22Rv1 (cell line): ENCODE data around the gene TIE1.
A peak's percentile ranks its signal among the peaks of the same experiment; 100 is the strongest.

ENCODE experiments used
- H3K27ac ChIP-seq: fragments of 450-650 bp; 2 replicates; pipeline ENCODE4 v1.5.1; 2017
- ZFX ChIP-seq: fragments of 450-650 bp; IDR thresholded peaks from 2 replicates; pipeline ENCODE4 v1.6.1; 2017; ENCODE audit warnings: antibody characterized with exemption, borderline replicate concordance
- TF ChIP-seq, protein P1 (sequence below): fragments of 450-650 bp; IDR thresholded peaks from 2 replicates; pipeline ENCODE4 v1.5.1; 2017; ENCODE audit warnings: mild to moderate bottlenecking

Gene TIE1

DNA sequence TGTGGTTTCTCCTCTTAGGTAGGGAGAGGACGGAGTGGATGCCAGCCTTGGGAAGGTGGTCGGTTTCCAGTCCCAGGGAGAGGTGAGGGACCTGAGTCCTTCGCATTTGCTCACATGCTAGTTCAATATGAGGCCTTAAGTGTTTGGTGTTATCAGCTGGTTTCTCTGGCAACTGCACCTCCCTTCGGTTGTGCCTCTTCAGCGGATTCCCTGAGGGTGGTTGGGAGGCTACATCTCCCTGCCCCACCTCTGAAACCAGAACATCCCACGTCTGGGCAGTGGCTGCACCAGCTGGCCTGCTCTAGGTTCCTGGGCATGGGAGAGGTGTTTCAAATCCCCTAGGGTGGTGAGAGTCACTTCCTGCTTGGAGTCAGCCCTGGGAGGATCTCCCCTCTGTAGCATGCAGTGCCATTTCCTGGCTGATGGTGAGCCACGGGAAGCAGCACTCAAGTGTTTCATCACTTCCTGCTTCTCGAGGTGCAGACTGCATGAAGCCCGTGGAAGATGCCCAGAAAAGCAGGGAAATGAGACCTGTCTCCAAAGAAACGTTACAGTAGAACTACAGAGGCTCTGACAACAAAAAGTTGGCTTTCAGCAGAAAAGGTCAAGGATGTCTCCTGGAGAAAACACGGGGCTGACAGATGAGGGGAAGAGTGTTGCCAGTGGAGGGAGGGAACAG, 26.5 kb upstream of the TIE1 start:
- H3K27ac ChIP-seq: no peak overlapping the region
- TF ChIP-seq ZFX: no peak

- TF ChIP-seq, protein P1, sequence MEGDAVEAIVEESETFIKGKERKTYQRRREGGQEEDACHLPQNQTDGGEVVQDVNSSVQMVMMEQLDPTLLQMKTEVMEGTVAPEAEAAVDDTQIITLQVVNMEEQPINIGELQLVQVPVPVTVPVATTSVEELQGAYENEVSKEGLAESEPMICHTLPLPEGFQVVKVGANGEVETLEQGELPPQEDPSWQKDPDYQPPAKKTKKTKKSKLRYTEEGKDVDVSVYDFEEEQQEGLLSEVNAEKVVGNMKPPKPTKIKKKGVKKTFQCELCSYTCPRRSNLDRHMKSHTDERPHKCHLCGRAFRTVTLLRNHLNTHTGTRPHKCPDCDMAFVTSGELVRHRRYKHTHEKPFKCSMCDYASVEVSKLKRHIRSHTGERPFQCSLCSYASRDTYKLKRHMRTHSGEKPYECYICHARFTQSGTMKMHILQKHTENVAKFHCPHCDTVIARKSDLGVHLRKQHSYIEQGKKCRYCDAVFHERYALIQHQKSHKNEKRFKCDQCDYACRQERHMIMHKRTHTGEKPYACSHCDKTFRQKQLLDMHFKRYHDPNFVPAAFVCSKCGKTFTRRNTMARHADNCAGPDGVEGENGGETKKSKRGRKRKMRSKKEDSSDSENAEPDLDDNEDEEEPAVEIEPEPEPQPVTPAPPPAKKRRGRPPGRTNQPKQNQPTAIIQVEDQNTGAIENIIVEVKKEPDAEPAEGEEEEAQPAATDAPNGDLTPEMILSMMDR: no peak
- TF ChIP-seq ZFX: no peak
- H3K27ac ChIP-seq: no peak overlapping the region
Observed at GRCh38 chr1:43274804-43275180, 26.0 kb upstream of the TIE1 start.

- no peak for TF ChIP-seq ZFX
- TF ChIP-seq, protein P1: no peak
- H3K27ac ChIP-seq: peak overlapping the region; percentile 38; the same call in 1 of the 2 replicates
Observed at GRCh38 chr1:43275826-43276620, 24.8 kb upstream of the TIE1 start.

GRCh38 chr1:43276673-43277072, 24.1 kb upstream of the TIE1 start:
- no peak for TF ChIP-seq ZFX
- H3K27ac ChIP-seq: peak overlapping the region; percentile 38; the same call in 1 of the 2 replicates

GRCh38 chr1:43277116-43277876, 23.5 kb upstream of the TIE1 start:
- peak overlapping the region; percentile 38; the same call in 1 of the 2 replicates for H3K27ac ChIP-seq
- no peak for TF ChIP-seq ZFX
- TF ChIP-seq, protein P1: no peak

DNA sequence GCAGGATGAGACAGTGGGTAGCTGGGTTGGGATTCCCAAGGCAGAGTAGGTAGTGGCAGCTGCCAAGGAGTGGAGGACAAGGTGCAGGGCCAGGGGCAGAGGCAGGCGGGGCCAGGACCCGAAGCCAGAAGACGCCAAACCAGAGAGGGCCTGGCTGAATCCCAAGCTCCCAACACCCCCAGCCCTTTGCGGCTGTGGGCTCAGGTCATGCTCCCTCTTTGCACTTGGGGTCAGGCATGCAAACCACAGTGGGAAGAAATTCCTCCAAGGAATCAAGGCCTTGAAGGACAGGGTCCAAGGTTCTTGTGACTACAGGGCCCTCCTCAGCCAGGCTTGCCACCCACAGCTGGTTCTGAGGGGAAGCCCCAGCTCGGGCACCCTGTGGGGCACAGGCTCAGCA, 21.6 kb upstream of the TIE1 start:
- H3K27ac ChIP-seq: no peak overlapping the region
- no peak for TF ChIP-seq ZFX
- TF ChIP-seq, protein P1: no peak

DNA sequence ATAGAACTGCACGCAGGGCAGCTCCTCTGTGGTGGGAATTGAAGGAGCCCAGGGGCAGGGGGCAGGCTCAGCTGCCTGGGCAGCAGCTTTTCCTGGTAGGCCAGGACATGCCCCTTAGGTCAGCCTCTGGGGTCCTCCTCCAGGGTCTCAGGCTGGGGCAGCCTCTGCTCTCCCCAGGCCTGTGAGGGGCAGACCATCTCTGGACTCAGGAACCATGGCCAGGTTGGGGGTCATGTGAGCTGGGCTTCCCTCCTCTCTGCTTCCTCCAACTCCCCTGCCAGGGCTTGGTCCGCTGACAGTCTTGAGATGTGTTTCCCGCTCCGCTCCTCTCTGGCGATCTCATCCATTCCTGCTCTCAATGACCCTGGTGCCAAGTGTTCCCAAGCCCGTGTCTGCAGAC, 21.1 kb upstream of the TIE1 start:
- no peak overlapping the region for H3K27ac ChIP-seq
- TF ChIP-seq, protein P1: no peak
- no peak for TF ChIP-seq ZFX

DNA sequence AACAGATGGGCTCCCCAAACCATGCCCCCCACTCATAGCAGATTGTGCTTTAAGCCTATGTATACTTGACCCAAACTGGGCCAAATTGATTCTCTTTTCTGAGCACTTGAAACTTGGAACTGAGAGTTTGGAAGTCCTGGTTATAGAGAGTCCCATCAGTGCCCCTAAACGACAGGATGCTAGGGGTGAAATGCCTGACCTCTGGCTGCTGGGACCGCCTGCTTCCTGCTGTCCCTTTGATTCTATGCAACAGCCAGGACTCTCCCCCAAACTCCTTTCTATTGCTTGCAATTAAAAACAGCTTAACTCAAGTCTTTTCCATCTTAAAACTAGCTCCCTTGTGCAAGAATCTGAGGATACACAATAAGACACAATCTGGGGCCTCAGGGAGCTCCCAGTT, 20.1 kb upstream of the TIE1 start:
- no peak for TF ChIP-seq ZFX
- TF ChIP-seq, protein P1: no peak
- H3K27ac ChIP-seq: no peak overlapping the region
